K562 (cell line): ENCODE data around the gene ZFAND6. TPM values are rescaled to one million over a fixed set of nuclear protein-coding genes. Genes with fewer than 3 reads are reported as not detected.
A peak's percentile ranks its signal among the peaks of the same experiment; 100 is the strongest.

Source experiments
- CC2D1A ChIP-seq: fragments of 450-650 bp; IDR thresholded peaks from 2 replicates; pipeline ENCODE4 v1.6.1; 2017; ENCODE audit warnings: mild to moderate bottlenecking
- CCNT2 ChIP-seq: IDR thresholded peaks from 2 replicates; pipeline ENCODE4 v1.6.1; 2011; ENCODE audit warnings: borderline replicate concordance, low read depth, mild to moderate bottlenecking, moderate library complexity, mixed read lengths, low read length; ENCODE audit not compliant: insufficient read length; ENCODE audit errors: extremely low read depth
- DIDO1 ChIP-seq: fragments of 450-650 bp; IDR thresholded peaks from 2 replicates; pipeline ENCODE4 v1.6.1; 2016; ENCODE audit warnings: low read depth, missing biosample characterization, missing genetic modification characterization
- DPF2 ChIP-seq: fragments of 450-650 bp; IDR thresholded peaks from 2 replicates; pipeline ENCODE4 v1.6.1; 2016
- GABPB1 ChIP-seq: sonication (generic); formaldehyde crosslinking; IDR thresholded peaks from 2 replicates; pipeline ENCODE4 v1.8.0; 2022; ENCODE audit warnings: mild to moderate bottlenecking, missing genetic modification reagents
- GATAD2A ChIP-seq: fragments of 450-650 bp; IDR thresholded peaks from 2 replicates; pipeline ENCODE4 v1.6.1; 2017
- HDAC2 ChIP-seq: fragments of 450-650 bp; IDR thresholded peaks from 2 replicates; pipeline ENCODE4 v1.6.1; 2016; ENCODE audit warnings: mild to moderate bottlenecking
- HMG20B ChIP-seq: fragments of 250-450 bp; sonication (Bioruptor Pico); IDR thresholded peaks from 2 replicates; pipeline ENCODE4 v1.5.0; 2021; ENCODE audit warnings: mild to moderate bottlenecking
- MYC ChIP-seq, 2 experiments: fragments of 250-450 bp in 1 of 2; sonication (Bioruptor Pico) in 1 of 2; IDR thresholded peaks; 2 replicates each; pipeline versions ENCODE4 v1.5.1 to v1.6.1; 2012 to 2021; ENCODE audit warnings: low read depth in 2 of 2, borderline replicate concordance in 1 of 2, improper control_type of control experiment in 1 of 2, low read length in 1 of 2, mild to moderate bottlenecking in 1 of 2, moderate library complexity in 1 of 2
- NFE2L1 ChIP-seq: fragments of 450-650 bp; IDR thresholded peaks from 2 replicates; pipeline ENCODE4 v1.6.1; 2016; ENCODE audit warnings: missing genetic modification characterization, low read depth, mild to moderate bottlenecking, missing compliant biosample characterization, moderate library complexity, borderline replicate concordance
- PHF21A ChIP-seq: fragments of 450-650 bp; IDR thresholded peaks from 2 replicates; pipeline ENCODE4 v1.6.1; 2017; ENCODE audit warnings: low read depth, borderline replicate concordance
- PTTG1 ChIP-seq: fragments of 450-650 bp; IDR thresholded peaks from 2 replicates; pipeline ENCODE4 v1.6.1; 2016; ENCODE audit warnings: low read depth, mild to moderate bottlenecking, missing genetic modification characterization, missing compliant biosample characterization
- RBM39 ChIP-seq: fragments of 200-400 bp; formaldehyde crosslinking; optimal IDR thresholded peaks from 2 replicates; pipeline ENCODE3; 2018; ENCODE audit warnings: low read depth, low read length
- SMARCA4 ChIP-seq: fragments of 450-650 bp; IDR thresholded peaks from 2 replicates; pipeline ENCODE4 v1.6.1; 2016
- TSC22D4 ChIP-seq: fragments of 450-650 bp; IDR thresholded peaks from 2 replicates; pipeline ENCODE4 v1.6.1; 2016; ENCODE audit warnings: missing genetic modification characterization, missing biosample characterization, control low read depth
- ZNF133 ChIP-seq: fragments of 250-450 bp; sonication (Bioruptor Pico); IDR thresholded peaks from 2 replicates; pipeline ENCODE4 v1.4.0; 2020; ENCODE audit warnings: mild to moderate bottlenecking
- ZNF23 ChIP-seq: fragments of 250-450 bp; sonication (Bioruptor Pico); IDR thresholded peaks from 2 replicates; pipeline ENCODE4 v1.4.0; 2020; ENCODE audit warnings: mild to moderate bottlenecking
- ZNF41 ChIP-seq: fragments of 250-450 bp; sonication (Bioruptor Pico); conservative IDR thresholded peaks from 2 replicates; pipeline ENCODE4 v1.4.0; 2020; ENCODE audit warnings: mild to moderate bottlenecking
- ZNF695 ChIP-seq: fragments of 450-650 bp; formaldehyde crosslinking; IDR thresholded peaks from 2 replicates; pipeline ENCODE4 v1.4.0; 2020; ENCODE audit warnings: mild to moderate bottlenecking, moderate library complexity
- polyA plus RNA-seq, 8 experiments: library from polyadenylated mRNA; depleted of rRNA in 4 of 8; stranded (reverse) in 5 of 8; unstranded in 3 of 8; fragments of >200 nt; fragmentation: Nextera tagmentation in 2 of 8; fragmentation: Illumina TruSeq in 1 of 8; extraction: Ambion mirVana in 2 of 8; extraction: Trizol in 1 of 8; gene quantifications; 2 replicates each; pipeline versions ENCODE4 v1.2.1 to v1.2.3, GENCODE V29; 2011 to 2014; ENCODE audit warnings: inconsistent platforms in 1 of 8, missing spikeins in 1 of 8
- total RNA-seq, 7 experiments: library from RNA; depleted of rRNA in 6 of 7; stranded (reverse); fragments of >200 nt in 6 of 7; fragmentation: Illumina TruSeq in 2 of 7; extraction: Trizol in 2 of 7; gene quantifications; 2 replicates each; pipeline versions ENCODE4 v1.2.1 to v1.2.3, GENCODE V29; 2011 to 2021; ENCODE audit warnings: low replicate concordance in 1 of 7
- TF ChIP-seq, protein P1 (sequence below), 2 experiments: fragments of 450-650 bp in 1 of 2; sonication (generic) in 1 of 2; formaldehyde crosslinking in 1 of 2; IDR thresholded peaks in 1 of 2; conservative IDR thresholded peaks in 1 of 2; 2 replicates each; pipeline versions ENCODE4 v1.6.1 to v1.8.1; 2016 to 2023; ENCODE audit warnings: mild to moderate bottlenecking in 2 of 2, moderate library complexity in 2 of 2, inconsistent platforms in 1 of 2, missing genetic modification reagents in 1 of 2
- TF ChIP-seq, protein P2 (sequence below): fragments of 250-450 bp; sonication (Bioruptor Pico); IDR thresholded peaks from 2 replicates; pipeline ENCODE4 v1.9.0; 2021; ENCODE audit warnings: mild to moderate bottlenecking, inconsistent platforms
- TF ChIP-seq, protein P3 (sequence below): sonication (generic); formaldehyde crosslinking; IDR thresholded peaks from 2 replicates; pipeline ENCODE4 v1.8.0; 2022; ENCODE audit warnings: mild to moderate bottlenecking, missing genetic modification reagents

ZFAND6 gene
- total and polyA plus RNA-seq, 9 of the 15 experiments (the other 6 are each of a cell fraction or from before 2014, with no cell fraction given) = 53.9 to 206 (median 88.9) TPM

DNA sequence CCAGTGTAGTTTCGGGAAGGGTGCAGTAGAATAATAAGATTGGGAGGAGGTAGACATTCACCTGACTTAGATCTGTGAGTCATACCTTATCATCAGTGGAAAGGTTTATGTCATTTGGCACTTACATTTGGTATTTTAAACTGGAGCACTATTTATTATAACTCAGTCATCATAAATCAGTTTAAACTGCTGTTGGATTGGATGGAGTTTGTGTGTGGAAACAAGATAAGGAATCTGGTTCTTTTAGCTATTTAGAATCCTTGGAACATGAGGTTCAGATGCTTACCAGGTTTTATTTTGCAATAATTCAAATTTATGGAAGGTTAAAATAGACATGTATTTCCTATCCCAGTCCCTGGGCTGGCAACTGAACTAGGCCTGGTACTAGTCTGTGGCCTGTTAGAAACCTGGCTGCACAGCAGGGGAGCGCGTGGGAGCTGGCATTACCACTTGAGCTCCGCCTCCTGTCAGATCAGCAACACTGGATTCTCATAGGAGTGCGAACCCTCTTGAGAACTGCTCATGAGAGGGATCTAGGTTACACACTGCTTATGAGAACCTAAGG is 34.5 kb downstream of the ZFAND6 start (continued):
- TF ChIP-seq CCNT2 (no peak), GABPB1 (CRISPR knock-in tag) (no peak), HMG20B (CRISPR knock-in tag) (no peak), NFE2L1 (tag) (no peak), ZNF41 (CRISPR knock-in tag) (no peak), ZNF23 (CRISPR knock-in tag) (no peak), MYC (IDR thresholded peaks at IDR 0.05; ENCODE audit: low read depth, low read length) (no peak), MYC (CRISPR knock-in tag; IDR thresholded peaks at IDR 0.05; ENCODE audit: borderline replicate concordance, low read depth) (no peak), ZNF695 (CRISPR knock-in tag) (no peak), DIDO1 (no peak), PTTG1 (tag) (no peak), TSC22D4 (tag) (no peak), HDAC2 (0 out of 2 replicates have a peak, but pooled peaks have one; percentile 38), SMARCA4 (peak; percentile 73), RBM39 (no peak), ZNF133 (CRISPR knock-in tag) (no peak), CC2D1A (peak; percentile 78), PHF21A (peak; percentile 49; the same call in 1 of the 2 replicates), DPF2 (peak; percentile 74), GATAD2A (no peak)
- TF ChIP-seq, protein P1, sequence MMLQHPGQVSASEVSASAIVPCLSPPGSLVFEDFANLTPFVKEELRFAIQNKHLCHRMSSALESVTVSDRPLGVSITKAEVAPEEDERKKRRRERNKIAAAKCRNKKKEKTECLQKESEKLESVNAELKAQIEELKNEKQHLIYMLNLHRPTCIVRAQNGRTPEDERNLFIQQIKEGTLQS (IDR thresholded peaks at IDR 0.05) = peak; percentile 84
- TF ChIP-seq, protein P1 (CRISPR knock-in tag; conservative IDR thresholded peaks at IDR 0.05) = no peak
- TF ChIP-seq, protein P2, sequence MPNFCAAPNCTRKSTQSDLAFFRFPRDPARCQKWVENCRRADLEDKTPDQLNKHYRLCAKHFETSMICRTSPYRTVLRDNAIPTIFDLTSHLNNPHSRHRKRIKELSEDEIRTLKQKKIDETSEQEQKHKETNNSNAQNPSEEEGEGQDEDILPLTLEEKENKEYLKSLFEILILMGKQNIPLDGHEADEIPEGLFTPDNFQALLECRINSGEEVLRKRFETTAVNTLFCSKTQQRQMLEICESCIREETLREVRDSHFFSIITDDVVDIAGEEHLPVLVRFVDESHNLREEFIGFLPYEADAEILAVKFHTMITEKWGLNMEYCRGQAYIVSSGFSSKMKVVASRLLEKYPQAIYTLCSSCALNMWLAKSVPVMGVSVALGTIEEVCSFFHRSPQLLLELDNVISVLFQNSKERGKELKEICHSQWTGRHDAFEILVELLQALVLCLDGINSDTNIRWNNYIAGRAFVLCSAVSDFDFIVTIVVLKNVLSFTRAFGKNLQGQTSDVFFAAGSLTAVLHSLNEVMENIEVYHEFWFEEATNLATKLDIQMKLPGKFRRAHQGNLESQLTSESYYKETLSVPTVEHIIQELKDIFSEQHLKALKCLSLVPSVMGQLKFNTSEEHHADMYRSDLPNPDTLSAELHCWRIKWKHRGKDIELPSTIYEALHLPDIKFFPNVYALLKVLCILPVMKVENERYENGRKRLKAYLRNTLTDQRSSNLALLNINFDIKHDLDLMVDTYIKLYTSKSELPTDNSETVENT (CRISPR knock-in tag) = no peak
- TF ChIP-seq, protein P3, sequence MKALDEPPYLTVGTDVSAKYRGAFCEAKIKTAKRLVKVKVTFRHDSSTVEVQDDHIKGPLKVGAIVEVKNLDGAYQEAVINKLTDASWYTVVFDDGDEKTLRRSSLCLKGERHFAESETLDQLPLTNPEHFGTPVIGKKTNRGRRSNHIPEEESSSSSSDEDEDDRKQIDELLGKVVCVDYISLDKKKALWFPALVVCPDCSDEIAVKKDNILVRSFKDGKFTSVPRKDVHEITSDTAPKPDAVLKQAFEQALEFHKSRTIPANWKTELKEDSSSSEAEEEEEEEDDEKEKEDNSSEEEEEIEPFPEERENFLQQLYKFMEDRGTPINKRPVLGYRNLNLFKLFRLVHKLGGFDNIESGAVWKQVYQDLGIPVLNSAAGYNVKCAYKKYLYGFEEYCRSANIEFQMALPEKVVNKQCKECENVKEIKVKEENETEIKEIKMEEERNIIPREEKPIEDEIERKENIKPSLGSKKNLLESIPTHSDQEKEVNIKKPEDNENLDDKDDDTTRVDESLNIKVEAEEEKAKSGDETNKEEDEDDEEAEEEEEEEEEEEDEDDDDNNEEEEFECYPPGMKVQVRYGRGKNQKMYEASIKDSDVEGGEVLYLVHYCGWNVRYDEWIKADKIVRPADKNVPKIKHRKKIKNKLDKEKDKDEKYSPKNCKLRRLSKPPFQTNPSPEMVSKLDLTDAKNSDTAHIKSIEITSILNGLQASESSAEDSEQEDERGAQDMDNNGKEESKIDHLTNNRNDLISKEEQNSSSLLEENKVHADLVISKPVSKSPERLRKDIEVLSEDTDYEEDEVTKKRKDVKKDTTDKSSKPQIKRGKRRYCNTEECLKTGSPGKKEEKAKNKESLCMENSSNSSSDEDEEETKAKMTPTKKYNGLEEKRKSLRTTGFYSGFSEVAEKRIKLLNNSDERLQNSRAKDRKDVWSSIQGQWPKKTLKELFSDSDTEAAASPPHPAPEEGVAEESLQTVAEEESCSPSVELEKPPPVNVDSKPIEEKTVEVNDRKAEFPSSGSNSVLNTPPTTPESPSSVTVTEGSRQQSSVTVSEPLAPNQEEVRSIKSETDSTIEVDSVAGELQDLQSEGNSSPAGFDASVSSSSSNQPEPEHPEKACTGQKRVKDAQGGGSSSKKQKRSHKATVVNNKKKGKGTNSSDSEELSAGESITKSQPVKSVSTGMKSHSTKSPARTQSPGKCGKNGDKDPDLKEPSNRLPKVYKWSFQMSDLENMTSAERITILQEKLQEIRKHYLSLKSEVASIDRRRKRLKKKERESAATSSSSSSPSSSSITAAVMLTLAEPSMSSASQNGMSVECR = no peak
